ENCODE data around the gene TARBP1.
"Not testable (repeated sequence)": the region's sequence is repeated elsewhere in the genome, so short reads cannot be mapped to it uniquely, and the experiment has no call there.

The TARBP1 gene

GRCh38 chr1:234357831-234358230 is 121.1 kb downstream of the TARBP1 start:
- DNase-seq (ENCODE audit: low read depth), result no peak
- TF ChIP-seq CTCF (IDR thresholded peaks at IDR 0.05; ENCODE audit: control insufficient read depth, insufficient read depth, low read depth, low read length, missing control alignments), result no peak
- no peak overlapping the region for H3K4me3 ChIP-seq (ENCODE audit: control insufficient read depth, low read depth, low read length)

- not testable (repeated sequence) for H3K4me3 ChIP-seq (ENCODE audit: control insufficient read depth, low read depth, low read length); DNase-seq (ENCODE audit: low read depth)
Measured at GRCh38 chr1:234356615-234357269, 122.2 kb downstream of the TARBP1 start.

DNA sequence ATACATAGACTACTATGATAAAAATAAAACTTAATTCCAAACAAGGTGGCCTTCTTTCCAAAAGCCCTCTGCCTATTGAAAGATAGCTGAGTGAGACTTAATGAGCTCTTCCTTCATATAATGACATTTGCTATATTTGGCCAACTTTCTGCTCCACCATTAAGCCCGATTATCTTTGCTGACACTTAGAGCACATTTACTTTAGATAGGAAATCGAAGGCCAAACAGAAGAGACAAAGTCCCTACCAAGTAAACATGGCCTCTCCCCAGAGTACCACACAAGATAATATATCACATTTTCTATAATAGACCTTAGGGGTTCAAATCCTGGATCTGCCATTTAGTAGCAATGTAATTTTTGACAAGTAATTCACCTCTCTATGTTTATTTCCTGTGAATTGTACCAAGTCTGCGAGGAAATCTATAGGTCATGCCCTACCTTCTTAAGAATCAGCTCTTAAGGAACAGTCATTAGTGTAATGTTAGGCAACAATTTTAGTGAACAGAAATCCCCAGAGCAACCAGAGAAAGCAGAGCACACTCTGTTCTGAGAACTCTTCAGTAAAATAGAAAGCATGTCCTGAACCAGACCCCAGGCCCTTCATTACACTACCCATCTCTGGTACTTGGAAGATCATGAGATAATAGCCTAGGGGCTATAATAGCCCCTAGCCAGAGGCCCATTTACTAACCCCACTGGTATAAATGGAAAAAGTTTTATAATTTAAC is 123.0 kb downstream of the TARBP1 start:
- no peak overlapping the region for H3K4me3 ChIP-seq (ENCODE audit: control insufficient read depth, low read depth, low read length)
- TF ChIP-seq CTCF (IDR thresholded peaks at IDR 0.05; ENCODE audit: control insufficient read depth, insufficient read depth, low read depth, low read length, missing control alignments), result no peak
- DNase-seq (ENCODE audit: low read depth), result no peak

DNA sequence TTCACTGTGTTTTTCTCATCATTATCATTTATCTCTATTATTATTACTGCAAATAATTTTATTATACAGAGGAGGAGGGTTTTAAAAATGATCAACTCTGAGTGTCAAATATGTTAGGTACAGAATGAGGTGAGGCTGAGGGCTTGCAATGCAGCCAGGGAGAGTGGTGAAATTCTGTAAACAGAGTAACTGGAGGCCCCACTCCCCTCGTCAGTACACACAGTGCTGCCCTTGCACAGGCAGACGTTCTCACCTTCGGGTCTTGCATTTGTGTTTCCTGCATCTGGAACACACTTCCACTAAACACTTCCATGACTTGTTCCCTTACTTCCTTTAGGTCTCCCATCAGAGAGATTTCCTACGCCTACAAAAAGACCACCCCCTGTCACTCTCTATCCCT is 130.0 kb downstream of the TARBP1 start:
- H3K4me3 ChIP-seq (ENCODE audit: control insufficient read depth, low read depth, low read length), result no peak overlapping the region
- DNase-seq (ENCODE audit: low read depth), result no peak
- TF ChIP-seq CTCF (IDR thresholded peaks at IDR 0.05; ENCODE audit: control insufficient read depth, insufficient read depth, low read depth, low read length, missing control alignments), result no peak

GRCh38 chr1:234345237-234345636 is 133.7 kb downstream of the TARBP1 start:
- TF ChIP-seq CTCF (IDR thresholded peaks at IDR 0.05; ENCODE audit: control insufficient read depth, insufficient read depth, low read depth, low read length, missing control alignments), result no peak
- no peak overlapping the region for H3K4me3 ChIP-seq (ENCODE audit: control insufficient read depth, low read depth, low read length)
- no peak for DNase-seq (ENCODE audit: low read depth)

- H3K4me3 ChIP-seq (ENCODE audit: control insufficient read depth, low read depth, low read length), result no peak overlapping the region
- TF ChIP-seq CTCF (IDR thresholded peaks at IDR 0.05; ENCODE audit: control insufficient read depth, insufficient read depth, low read depth, low read length, missing control alignments), result no peak
- DNase-seq (ENCODE audit: low read depth), result no peak
Measured at GRCh38 chr1:234342774-234343173, 136.2 kb downstream of the TARBP1 start.
